Measurements from ENCODE around the gene NNT. TPM values are rescaled to one million over a fixed set of nuclear protein-coding genes. Genes with fewer than 3 reads are reported as not detected.

The NNT gene
- total RNA-seq, 1 donor from 2014 or later: 56.3 TPM

DNA sequence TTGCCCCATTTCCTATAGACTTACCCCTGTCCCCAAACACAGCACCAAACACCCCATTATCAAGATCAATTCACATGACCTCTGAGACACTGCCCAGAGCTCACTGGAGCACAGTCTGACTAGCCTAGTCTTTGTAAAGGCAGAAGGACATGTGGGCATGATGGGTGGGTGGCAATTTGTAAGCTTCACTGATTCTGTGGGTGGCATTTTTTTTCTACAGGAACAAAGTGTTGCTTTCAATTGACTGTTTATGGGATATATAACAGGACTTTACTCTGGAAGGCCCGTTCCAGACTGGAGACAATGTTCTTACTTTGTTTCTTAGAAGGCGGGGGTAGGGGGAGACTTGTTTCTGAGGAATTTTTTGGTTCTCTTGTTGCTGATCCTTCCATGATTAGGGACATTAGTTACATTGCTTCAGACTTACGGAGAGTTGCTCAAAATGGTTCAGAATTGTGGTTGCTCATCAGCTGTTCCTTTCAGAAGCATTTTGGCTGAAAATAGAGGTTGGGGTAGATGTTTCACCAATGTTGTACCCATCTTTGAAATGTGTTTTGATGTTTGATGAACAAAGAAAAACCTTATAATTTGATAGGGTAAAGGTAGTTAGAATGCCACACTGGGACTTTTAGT, 20.2 kb downstream of the NNT start:
- Mint-ChIP-seq H3K4me1 (peaks cover 11% of the 10 kb centered on the region), H3K27ac (no peak overlapping the region), H3K27me3 (ENCODE audit: insufficient read depth, low read depth) (no peaks in the 10 kb centered on the region)

DNA sequence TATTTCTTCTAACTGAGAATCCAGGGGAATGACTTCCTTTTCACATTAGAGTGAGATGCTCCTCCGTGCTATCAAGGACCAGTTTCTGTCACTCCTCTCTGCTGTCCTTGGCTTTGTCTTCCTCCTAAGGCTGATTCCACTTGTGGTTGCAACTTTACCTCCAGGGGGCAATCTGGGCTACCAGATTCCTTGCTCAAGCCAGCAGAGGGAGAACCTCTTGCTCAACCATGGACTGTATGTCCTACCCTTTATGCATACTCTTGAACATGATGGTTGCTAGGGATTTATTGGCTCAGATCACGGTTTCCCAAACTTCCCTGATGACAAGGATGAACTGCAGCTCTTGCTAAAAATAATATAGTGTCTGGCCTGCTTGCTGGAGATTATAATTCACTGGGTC, 24.0 kb downstream of the NNT start:
- peak; percentile 71 for DNase-seq (ENCODE audit: low spot score)
- Mint-ChIP-seq H3K4me1 (peaks cover 12% of the 10 kb centered on the region), H3K36me3 (peaks cover 10% of the 10 kb centered on the region), H3K27me3 (ENCODE audit: insufficient read depth, low read depth) (no peaks in the 10 kb centered on the region), H3K4me3 (no peak overlapping the region), H3K27ac (no peak overlapping the region), H3K9me3 (no peaks in the 10 kb centered on the region)
- TF ChIP-seq, protein P1, sequence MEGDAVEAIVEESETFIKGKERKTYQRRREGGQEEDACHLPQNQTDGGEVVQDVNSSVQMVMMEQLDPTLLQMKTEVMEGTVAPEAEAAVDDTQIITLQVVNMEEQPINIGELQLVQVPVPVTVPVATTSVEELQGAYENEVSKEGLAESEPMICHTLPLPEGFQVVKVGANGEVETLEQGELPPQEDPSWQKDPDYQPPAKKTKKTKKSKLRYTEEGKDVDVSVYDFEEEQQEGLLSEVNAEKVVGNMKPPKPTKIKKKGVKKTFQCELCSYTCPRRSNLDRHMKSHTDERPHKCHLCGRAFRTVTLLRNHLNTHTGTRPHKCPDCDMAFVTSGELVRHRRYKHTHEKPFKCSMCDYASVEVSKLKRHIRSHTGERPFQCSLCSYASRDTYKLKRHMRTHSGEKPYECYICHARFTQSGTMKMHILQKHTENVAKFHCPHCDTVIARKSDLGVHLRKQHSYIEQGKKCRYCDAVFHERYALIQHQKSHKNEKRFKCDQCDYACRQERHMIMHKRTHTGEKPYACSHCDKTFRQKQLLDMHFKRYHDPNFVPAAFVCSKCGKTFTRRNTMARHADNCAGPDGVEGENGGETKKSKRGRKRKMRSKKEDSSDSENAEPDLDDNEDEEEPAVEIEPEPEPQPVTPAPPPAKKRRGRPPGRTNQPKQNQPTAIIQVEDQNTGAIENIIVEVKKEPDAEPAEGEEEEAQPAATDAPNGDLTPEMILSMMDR (IDR thresholded peaks at IDR 0.05): peak; percentile 70
- TF ChIP-seq EZH2phosphoT487 (IDR thresholded peaks at IDR 0.05): no peak
- Histone ChIP-seq H3K4me2 (no peak overlapping the region), H4K20me1 (ENCODE audit: low read depth) (no peaks in the 10 kb centered on the region), H3K9ac (no peak overlapping the region), H3K27me3 (no peaks in the 10 kb centered on the region), H3K4me1 (no peaks in the 10 kb centered on the region), H3K27ac (no peak overlapping the region), H3K79me2 (ENCODE audit: low read depth) (no peaks in the 10 kb centered on the region), H3K4me3 (no peak overlapping the region), H2AFZ (replicated peaks) (no peak overlapping the region), H3K9me3 (ENCODE audit: low read depth) (no peaks in the 10 kb centered on the region), H3F3A (ENCODE audit: low read depth) (no peaks in the 10 kb centered on the region), H3K36me3 (peaks cover 5% of the 10 kb centered on the region)

More for the DNA sequence above, 20.2 kb downstream of the NNT start:
- Histone ChIP-seq H3K27me3 (no peaks in the 10 kb centered on the region), H3K4me1 (no peaks in the 10 kb centered on the region), H2AFZ (replicated peaks) (no peak overlapping the region), H3F3A (ENCODE audit: low read depth) (no peaks in the 10 kb centered on the region), H3K9me3 (ENCODE audit: low read depth) (no peaks in the 10 kb centered on the region), H3K4me2 (no peak overlapping the region), H4K20me1 (ENCODE audit: low read depth) (no peaks in the 10 kb centered on the region), H3K79me2 (ENCODE audit: low read depth) (no peaks in the 10 kb centered on the region), H3K4me3 (no peak overlapping the region), H3K9ac (no peak overlapping the region), H3K36me3 (peaks cover 3% of the 10 kb centered on the region), H3K27ac (no peak overlapping the region)
- DNase-seq (ENCODE audit: low spot score): no peak
- Mint-ChIP-seq H3K9me3 (no peaks in the 10 kb centered on the region), H3K4me3 (no peak overlapping the region), H3K36me3 (peaks cover 27% of the 10 kb centered on the region)
- TF ChIP-seq EZH2phosphoT487 (IDR thresholded peaks at IDR 0.05): no peak
- no peak for TF ChIP-seq EZH2 (IDR thresholded peaks at IDR 0.05)
- TF ChIP-seq, protein P1 (IDR thresholded peaks at IDR 0.05): no peak

DNA sequence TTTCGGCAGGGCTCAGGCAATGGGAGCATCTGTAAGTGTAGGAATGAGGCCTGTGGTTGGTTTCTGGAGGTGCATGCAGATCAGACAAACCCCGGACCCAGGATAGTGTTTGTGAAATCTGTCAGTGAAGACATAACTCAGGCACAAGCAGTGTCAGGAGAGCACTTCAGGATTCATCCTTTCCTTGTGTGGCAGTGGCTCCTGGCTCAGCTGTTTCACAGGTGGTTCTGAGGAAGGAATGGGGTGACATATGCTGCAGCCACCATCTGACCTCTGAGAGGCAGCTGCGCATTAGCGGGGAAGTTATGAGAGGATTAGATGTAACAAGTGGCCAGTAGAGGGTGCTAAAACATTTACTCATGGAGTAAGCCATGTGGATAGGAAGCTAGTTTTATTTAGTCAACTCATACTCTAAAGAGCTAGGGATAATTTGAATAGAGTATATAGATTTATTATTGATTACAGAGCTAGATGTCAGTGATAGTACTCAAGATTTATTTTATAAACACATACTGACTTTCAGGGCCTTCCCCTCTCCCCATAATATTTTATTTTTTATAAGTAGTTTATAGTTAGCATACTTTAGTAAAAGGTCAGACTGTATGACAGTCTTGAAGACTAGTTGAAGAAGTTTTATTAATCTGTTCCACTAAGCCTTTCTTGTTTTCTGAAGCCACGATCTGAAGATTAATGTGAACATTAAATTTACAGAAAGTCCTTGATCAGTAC, 28.4 kb downstream of the NNT start:
- Histone ChIP-seq H3K4me2 (no peak overlapping the region), H2AFZ (replicated peaks) (peak overlapping the region; percentile 46), H3K27ac (no peak overlapping the region), H4K20me1 (ENCODE audit: low read depth) (no peaks in the 10 kb centered on the region), H3K36me3 (peaks cover 5% of the 10 kb centered on the region), H3K9ac (no peak overlapping the region), H3K79me2 (ENCODE audit: low read depth) (no peaks in the 10 kb centered on the region), H3F3A (ENCODE audit: low read depth) (no peaks in the 10 kb centered on the region), H3K4me3 (no peak overlapping the region), H3K4me1 (no peaks in the 10 kb centered on the region), H3K27me3 (no peaks in the 10 kb centered on the region), H3K9me3 (ENCODE audit: low read depth) (no peaks in the 10 kb centered on the region)
- no peaks in the 10 kb centered on the region for H3K27me3 Mint-ChIP-seq (ENCODE audit: insufficient read depth, low read depth)
- no peak overlapping the region for H3K27ac Mint-ChIP-seq
- H3K4me3 Mint-ChIP-seq: no peak overlapping the region
- DNase-seq (ENCODE audit: low spot score): peak; percentile 93
- H3K36me3 Mint-ChIP-seq: peaks cover 19% of the 10 kb centered on the region
- H3K4me1 Mint-ChIP-seq: peaks cover 3% of the 10 kb centered on the region
- no peaks in the 10 kb centered on the region for H3K9me3 Mint-ChIP-seq
- TF ChIP-seq, protein P1 (IDR thresholded peaks at IDR 0.05): peak; percentile 78
- TF ChIP-seq EZH2 (IDR thresholded peaks at IDR 0.05): no peak

Data from neural progenitor cell (in vitro differentiated cells).